ENCODE measurements around the gene EEF1AKMT4.

DNA sequence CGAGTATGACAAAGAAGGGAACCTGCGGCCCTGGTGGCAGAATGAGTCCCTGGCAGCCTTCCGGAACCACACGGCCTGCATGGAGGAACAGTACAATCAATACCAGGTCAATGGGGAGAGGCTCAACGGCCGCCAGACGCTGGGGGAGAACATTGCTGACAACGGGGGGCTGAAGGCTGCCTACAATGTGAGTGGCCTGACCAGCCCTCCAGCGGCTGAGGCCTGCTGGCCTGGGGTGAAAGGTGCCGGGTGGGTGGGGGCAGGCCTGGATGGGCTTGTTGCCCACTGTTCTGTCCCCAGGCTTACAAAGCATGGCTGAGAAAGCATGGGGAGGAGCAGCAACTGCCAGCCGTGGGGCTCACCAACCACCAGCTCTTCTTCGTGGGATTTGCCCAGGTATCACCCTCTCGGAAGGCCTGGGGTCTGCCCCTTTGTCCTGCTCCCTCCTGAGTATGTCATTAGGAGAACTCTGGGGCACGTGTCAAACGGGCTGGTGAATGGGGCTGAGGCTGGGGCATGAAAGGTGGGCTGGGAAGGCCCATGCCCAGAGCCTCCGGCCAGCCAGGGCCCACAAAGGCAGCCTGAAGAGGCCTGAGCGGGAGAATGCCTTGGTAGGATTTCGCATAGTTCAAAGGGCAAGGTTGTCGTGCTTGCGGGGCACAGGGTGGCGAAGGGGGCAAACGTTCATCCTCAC, 41.7 kb downstream of the EEF1AKMT4 start:
- TF ChIP-seq EZH2phosphoT487 (IDR thresholded peaks at IDR 0.05; ENCODE audit: borderline replicate concordance, low read depth, low read length) = no peak
- TF ChIP-seq, protein P1, sequence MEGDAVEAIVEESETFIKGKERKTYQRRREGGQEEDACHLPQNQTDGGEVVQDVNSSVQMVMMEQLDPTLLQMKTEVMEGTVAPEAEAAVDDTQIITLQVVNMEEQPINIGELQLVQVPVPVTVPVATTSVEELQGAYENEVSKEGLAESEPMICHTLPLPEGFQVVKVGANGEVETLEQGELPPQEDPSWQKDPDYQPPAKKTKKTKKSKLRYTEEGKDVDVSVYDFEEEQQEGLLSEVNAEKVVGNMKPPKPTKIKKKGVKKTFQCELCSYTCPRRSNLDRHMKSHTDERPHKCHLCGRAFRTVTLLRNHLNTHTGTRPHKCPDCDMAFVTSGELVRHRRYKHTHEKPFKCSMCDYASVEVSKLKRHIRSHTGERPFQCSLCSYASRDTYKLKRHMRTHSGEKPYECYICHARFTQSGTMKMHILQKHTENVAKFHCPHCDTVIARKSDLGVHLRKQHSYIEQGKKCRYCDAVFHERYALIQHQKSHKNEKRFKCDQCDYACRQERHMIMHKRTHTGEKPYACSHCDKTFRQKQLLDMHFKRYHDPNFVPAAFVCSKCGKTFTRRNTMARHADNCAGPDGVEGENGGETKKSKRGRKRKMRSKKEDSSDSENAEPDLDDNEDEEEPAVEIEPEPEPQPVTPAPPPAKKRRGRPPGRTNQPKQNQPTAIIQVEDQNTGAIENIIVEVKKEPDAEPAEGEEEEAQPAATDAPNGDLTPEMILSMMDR (conservative IDR thresholded peaks at IDR 0.05; ENCODE audit: low read length) = no peak
